Transverse colon (tissue), 4 donors: ENCODE measurements around the gene HES5. TPM values are rescaled to one million over a fixed set of nuclear protein-coding genes. Genes with fewer than 3 reads are reported as not detected.

Experiments used
- DNase-seq: peaks from one replicate; pipeline ENCODE4 v3.0.0-alpha.2; 2019
- H3K27ac ChIP-seq, 4 donors: fragments of 200-600 bp; sonication (generic); 2 replicates each; pipeline ENCODE4 v1.5.1; 2016 to 2018; ENCODE audit warnings: inconsistent platforms in 4 of 4
- H3K27me3 ChIP-seq: fragments of 200-600 bp; sonication (generic); 2 replicates; pipeline ENCODE4 v1.5.1; 2017; ENCODE audit warnings: inconsistent platforms
- H3K36me3 ChIP-seq, 4 donors: fragments of 200-600 bp; sonication (generic); 2 replicates each; pipeline ENCODE4 v1.5.1; 2017 to 2019; ENCODE audit warnings: inconsistent platforms in 4 of 4
- H3K4me1 ChIP-seq, 4 donors: fragments of 200-600 bp; sonication (generic); 2 replicates each; pipeline ENCODE4 v1.5.1; 2017 to 2020; ENCODE audit warnings: inconsistent platforms in 4 of 4
- H3K4me3 ChIP-seq, 4 donors: fragments of 200-600 bp; sonication (generic); 1 replicate in 1 of 4; 2 replicates in 3 of 4; pipeline versions ENCODE4 v1.5.1 to v1.6.1; 2017 to 2019; ENCODE audit warnings: inconsistent platforms in 4 of 4
- H3K9me3 ChIP-seq, 2 donors: fragments of 200-600 bp; sonication (generic); 2 replicates each; pipeline ENCODE4 v1.5.1; 2017 to 2019; ENCODE audit warnings: inconsistent platforms in 2 of 2
- EP300 ChIP-seq: sonication (generic); formaldehyde crosslinking; IDR thresholded peaks from one replicate; pipeline ENCODE4 v1.6.1; 2017; ENCODE audit warnings: antibody characterized with exemption, low read depth
- POLR2A ChIP-seq: fragments of 450-650 bp; IDR thresholded peaks from one replicate; pipeline ENCODE4 v1.6.1; 2016; ENCODE audit warnings: antibody characterized with exemption, mild to moderate bottlenecking, moderate library complexity
- POLR2AphosphoS5 ChIP-seq, 3 donors: sonication (generic); formaldehyde crosslinking; IDR thresholded peaks; one replicate each; pipeline ENCODE4 v1.6.1; 2016; ENCODE audit warnings: antibody characterized with exemption in 3 of 3
- WGBS, 2 donors: methylation state at CpG; one replicate each; pipeline ENCODE4 v1.1.5; 2018; ENCODE audit warnings: low coverage in 1 of 2; 5-methylcytosine and 5-hydroxymethylcytosine counted together
- in situ Hi-C, 4 donors: fragments of 200-750 bp; cut with MboI; loops; one replicate each; pipeline versions ENCODE4 v1.15.0 to v1.15.1; 2017; ENCODE audit warnings: low sequenced_read_pairs in 3 of 4, low pct_ligation_motif_present in 1 of 4, low pct_unique_long_range_greater_than_20kb in 1 of 4
- intact Hi-C: fragments of 100-400 bp; cut with DNase I; formaldehyde crosslinking; loops from one replicate; pipeline ENCODE4 v1.15.1; 2023; ENCODE audit warnings: low total_unique reads
- total RNA-seq, 4 donors: library from RNA; depleted of rRNA; stranded (reverse); fragments of >200 nt; gene quantifications; one replicate each; pipeline ENCODE4 v1.1.0, GENCODE V29; 2016
- TF ChIP-seq, protein P1 (sequence below), 5 experiments: fragments of 200-600 bp in 3 of 5; fragments of 450-650 bp in 2 of 5; sonication (generic) in 3 of 5; IDR thresholded peaks; 1 replicate in 2 of 5; 2 replicates in 3 of 5; pipeline ENCODE4 v1.5.1; 2016 to 2017; ENCODE audit warnings: antibody characterized with exemption in 5 of 5, inconsistent platforms in 3 of 5, mild to moderate bottlenecking in 2 of 5, moderate library complexity in 1 of 5

The HES5 gene
- total RNA-seq, 4 donors from 2014 or later: 0.64 to 1.1 TPM; not detected in 2

DNA sequence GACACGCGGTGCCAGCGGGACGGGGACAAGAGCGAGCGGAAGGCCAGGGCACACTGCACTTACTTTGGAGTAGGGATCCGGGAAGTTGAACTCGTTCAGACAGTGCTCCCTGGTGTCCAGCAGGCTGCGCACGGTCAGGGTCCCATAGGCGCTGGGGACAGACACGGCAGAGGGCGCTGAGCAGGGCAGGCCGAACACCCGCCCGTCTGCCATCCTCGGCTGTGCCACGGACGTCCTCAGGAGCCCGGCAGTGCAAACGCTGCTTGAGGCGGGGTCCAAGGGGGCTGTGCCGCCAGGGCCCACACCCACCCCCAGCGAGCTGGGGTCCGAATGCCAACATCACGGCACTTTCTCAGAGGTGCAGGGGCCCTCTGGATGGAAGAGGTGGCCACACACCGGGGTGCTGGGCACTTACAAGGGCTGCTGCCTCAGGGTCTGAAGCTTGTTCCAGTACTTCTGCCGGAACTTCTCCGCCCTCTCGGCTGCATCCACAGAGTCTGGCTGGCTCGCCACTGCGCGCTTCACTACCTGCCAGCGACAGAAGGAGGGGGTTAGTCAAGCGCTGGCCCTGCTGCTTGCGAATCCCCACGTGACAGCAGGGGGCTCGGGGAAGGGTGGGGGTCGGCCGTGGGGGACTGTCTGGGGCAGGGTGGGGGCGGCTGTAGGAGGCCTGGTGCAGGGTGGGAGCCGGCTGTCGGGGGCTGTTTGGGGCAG lies 16.0 kb downstream of the HES5 start:
- intact Hi-C loops (no loop called here), in situ Hi-C loops (no loop called here)
- Histone ChIP-seq H3K4me3 (no peak overlapping the region), H3K9me3 (no peaks in the 10 kb centered on the region), H3K27ac (no peak overlapping the region), H3K36me3 (peaks cover 0 to 75% (median 35%) of the 10 kb centered on the region in 4 donors), H3K4me1 (no peaks in the 10 kb centered on the region), H3K27me3 (no peaks in the 10 kb centered on the region)
- TF ChIP-seq POLR2A (no peak), EP300 (no peak), POLR2AphosphoS5 (IDR thresholded peaks at IDR 0.05) (no peak)
- TF ChIP-seq, protein P1, sequence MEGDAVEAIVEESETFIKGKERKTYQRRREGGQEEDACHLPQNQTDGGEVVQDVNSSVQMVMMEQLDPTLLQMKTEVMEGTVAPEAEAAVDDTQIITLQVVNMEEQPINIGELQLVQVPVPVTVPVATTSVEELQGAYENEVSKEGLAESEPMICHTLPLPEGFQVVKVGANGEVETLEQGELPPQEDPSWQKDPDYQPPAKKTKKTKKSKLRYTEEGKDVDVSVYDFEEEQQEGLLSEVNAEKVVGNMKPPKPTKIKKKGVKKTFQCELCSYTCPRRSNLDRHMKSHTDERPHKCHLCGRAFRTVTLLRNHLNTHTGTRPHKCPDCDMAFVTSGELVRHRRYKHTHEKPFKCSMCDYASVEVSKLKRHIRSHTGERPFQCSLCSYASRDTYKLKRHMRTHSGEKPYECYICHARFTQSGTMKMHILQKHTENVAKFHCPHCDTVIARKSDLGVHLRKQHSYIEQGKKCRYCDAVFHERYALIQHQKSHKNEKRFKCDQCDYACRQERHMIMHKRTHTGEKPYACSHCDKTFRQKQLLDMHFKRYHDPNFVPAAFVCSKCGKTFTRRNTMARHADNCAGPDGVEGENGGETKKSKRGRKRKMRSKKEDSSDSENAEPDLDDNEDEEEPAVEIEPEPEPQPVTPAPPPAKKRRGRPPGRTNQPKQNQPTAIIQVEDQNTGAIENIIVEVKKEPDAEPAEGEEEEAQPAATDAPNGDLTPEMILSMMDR (IDR thresholded peaks at IDR 0.05): no peak
- WGBS, 2 donors: 95% methylated on average over 36 of the region's 43 CpGs; no CpG with 5 or more reads in 1 of the 2 donors
- DNase-seq: no peak

GRCh38 chr1:2512862-2513421 lies 17.1 kb downstream of the HES5 start:
- Histone ChIP-seq H3K9me3 (no peaks in the 10 kb centered on the region), H3K36me3 (peaks cover 0 to 64% (median 29%) of the 10 kb centered on the region in 4 donors), H3K4me1 (no peaks in the 10 kb centered on the region), H3K27me3 (no peaks in the 10 kb centered on the region), H3K4me3 (no peak overlapping the region), H3K27ac (no peak overlapping the region)
- intact Hi-C loops (no loop called here), in situ Hi-C loops (no loop called here)
- no peak for DNase-seq
- TF ChIP-seq POLR2A: no peak
- 95% methylated on average over 23 of the region's 31 CpGs; no CpG with 5 or more reads in 1 of the 2 donors for WGBS, 2 donors

GRCh38 chr1:2510366-2511155 lies 19.5 kb downstream of the HES5 start:
- Histone ChIP-seq H3K9me3 (no peaks in the 10 kb centered on the region), H3K36me3 (peaks cover 0 to 46% (median 21%) of the 10 kb centered on the region in 4 donors), H3K27me3 (peaks cover 4% of the 10 kb centered on the region), H3K27ac (no peak overlapping the region), H3K4me3 (no peak overlapping the region), H3K4me1 (no peaks in the 10 kb centered on the region)
- 94% methylated on average over 23 of the region's 27 CpGs; no CpG with 5 or more reads in 1 of the 2 donors for WGBS, 2 donors
- intact Hi-C loops: no loop called here
- TF ChIP-seq POLR2A (no peak), EP300 (no peak), POLR2AphosphoS5 (IDR thresholded peaks at IDR 0.05) (no peak)
- TF ChIP-seq, protein P1 (IDR thresholded peaks at IDR 0.05): no peak
- DNase-seq: no peak
- in situ Hi-C loops: no loop called here

DNA sequence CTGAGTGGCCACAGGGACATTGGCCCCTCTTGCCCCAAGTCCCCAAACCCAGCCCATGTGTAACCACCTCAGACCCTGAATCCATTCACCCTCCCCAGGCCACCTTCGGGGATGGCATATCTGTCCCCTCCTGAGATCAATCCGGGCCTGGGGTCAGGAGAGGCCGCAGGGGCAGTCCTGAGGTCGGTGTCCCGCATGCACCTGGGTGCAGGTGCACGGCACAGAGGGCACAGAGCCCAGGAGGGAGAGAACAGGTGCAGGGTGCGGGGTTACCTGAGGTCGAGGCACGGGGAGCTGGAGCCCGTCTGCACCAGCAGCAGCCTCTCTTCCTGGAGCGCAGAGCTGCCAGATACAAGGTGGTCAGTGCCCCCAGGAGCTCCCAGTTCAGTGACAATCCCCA lies 20.5 kb downstream of the HES5 start:
- TF ChIP-seq POLR2A (no peak), POLR2AphosphoS5 (IDR thresholded peaks at IDR 0.05) (no peak), EP300 (no peak)
- TF ChIP-seq, protein P1 (IDR thresholded peaks at IDR 0.05): no peak
- H3K27me3 ChIP-seq: peaks cover 14% of the 10 kb centered on the region
- peaks cover 0 to 3% (median 0%) of the 10 kb centered on the region in 4 donors for H3K4me1 ChIP-seq
- no peak overlapping the region for H3K27ac ChIP-seq
- in situ Hi-C loops (no loop called here), intact Hi-C loops (no loop called here)
- no peaks in the 10 kb centered on the region for H3K9me3 ChIP-seq
- H3K36me3 ChIP-seq: peaks cover 0 to 46% (median 21%) of the 10 kb centered on the region in 4 donors
- WGBS, 2 donors: 80% methylated on average over 8 of the region's 11 CpGs; no CpG with 5 or more reads in 1 of the 2 donors
- DNase-seq: no peak
- no peak overlapping the region for H3K4me3 ChIP-seq
